NCI-H146 (cell line): ENCODE measurements around the gene CDC25B.

ENCODE experiments used
- DNase-seq: peaks from one replicate; lab custom pipeline; 2025; lab: John Stamatoyannopoulos, UW

Gene CDC25B

GRCh38 chr20:3764659-3765058, 31.5 kb upstream of the CDC25B start:
- DNase-seq = no peak

DNA sequence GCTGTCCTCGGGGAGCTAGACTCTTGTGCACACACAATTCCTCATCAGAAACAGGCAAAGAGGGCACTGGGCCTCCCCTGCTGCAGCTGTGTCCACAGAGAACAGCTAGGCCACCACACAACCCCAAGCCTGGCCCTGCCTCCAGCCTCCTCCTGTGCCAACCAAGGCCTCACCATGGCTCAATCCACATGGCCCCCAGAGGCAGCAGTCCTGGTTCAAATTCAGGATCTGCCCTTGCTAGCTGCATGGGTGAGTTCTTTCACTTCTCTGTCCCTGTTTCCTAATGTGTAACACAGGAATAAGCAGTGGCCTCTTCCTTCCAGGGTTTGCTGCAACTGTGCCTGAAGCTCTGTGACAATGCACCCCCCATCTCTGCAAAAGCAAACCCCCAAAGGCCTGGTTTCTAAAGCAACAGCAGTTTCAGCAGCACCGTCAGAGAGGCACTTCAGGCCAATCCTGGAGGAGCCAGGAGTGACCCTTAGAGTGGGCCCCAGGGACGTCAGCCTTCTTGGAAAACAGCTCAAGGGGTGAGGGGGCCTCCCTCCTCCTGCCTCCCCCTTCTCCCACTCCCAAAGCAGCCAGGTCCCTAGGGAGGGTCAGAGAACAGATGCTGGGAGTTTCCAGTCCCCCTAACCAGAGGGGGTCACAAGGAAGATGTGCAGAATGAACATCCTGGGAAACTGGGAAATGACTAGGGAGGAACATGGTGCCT, 30.8 kb upstream of the CDC25B start:
- no peak for DNase-seq

GRCh38 chr20:3766422-3767109, 29.5 kb upstream of the CDC25B start:
- DNase-seq = no peak

GRCh38 chr20:3767110-3767426, 29.0 kb upstream of the CDC25B start:
- DNase-seq = peak; percentile 23

DNA sequence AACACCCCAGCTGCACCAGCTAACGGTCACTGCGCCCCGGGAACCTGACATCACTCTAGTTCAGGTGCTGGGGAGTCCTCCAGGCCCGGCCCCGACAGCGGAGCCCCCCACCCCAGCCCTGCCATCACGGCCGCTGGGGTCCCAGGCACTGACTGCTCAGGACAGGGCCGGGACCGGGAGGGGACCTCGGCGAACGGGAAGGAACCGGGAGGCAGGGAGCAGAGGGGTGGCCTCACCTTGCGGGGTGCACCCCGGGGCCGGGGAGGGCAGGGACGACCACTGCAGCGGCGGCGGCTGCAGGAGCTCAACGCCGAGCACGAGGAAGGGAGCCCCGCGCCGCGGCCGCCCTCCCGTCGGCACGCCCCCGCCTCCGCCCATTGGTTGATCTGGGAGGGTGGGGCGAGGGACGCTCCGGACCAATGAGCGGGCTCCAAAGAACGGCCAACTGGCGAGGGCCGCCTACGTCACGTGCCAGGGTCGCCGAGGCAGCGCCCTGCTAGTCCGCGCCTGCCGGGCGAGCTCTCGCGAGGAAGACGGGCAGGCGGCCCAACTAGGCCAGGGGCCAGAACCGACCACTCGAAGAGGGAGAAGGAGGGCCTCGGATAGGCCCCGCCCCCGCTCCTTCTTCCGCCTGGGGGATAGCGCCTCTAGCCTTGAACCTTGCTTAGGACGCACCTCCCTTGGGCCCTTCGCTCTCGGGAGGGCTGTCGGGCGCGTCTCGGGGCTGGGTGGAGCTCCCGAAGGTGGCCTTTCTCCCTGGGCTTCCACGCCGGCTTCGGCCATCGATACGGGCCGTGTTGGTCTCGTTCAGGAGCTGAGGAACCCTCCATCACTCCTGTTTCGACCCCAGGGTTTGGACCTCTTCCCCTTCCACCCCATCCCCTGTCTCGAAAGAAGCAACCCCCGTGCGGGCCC, 28.4 kb upstream of the CDC25B start, which contains the start of gene ADISSP:
TSS of gene ADISSP (minus strand) at position 327 of the 915 bp plus-strand sequence. CDS start 7,653 bp downstream, outside the sequence.
- DNase-seq = peak; percentile 99

- DNase-seq = peak; percentile 85
Measured at GRCh38 chr20:3768342-3769130, 27.6 kb upstream of the CDC25B start.

DNA sequence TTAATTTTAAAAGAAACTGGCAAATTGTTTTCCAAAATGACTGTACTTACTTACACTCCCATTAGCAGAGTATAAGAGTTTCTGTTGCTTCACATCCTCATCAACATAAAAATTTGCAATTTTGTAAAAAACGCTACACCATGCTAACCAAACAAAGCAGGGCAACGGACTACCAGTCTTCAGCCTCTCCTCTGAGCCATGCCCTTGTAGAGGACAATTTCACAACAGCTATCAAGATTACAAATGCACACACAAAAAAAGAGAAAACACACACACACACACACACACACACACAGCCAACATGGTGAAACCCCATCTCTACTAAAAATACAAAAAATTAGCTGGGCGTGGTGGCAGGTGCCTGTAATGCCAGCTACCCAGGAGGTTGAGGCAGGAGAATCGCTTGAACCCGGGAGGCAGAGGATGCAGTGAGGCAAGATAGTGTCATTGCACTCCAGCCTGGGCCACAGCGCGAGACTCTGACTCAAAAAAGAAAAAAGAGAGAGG, 24.5 kb upstream of the CDC25B start:
- no peak for DNase-seq

GRCh38 chr20:3775457-3776108, 20.5 kb upstream of the CDC25B start:
- DNase-seq = no peak

DNA sequence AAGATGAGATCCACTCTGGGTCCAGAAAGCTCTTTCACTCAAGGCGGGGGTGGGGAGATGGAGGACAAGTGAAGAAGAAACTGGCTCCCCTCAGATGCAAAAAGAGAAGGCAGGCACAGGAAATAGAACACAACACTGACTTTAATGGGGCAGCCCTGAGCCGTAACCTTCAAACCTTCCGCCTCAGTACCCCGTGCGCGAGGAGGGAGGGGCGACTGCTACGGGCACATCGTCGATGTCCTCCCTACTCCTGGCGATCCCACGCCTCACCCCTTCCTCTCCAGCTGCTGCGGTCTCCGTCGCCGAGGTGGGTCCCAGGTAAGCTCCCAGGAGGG, 18.8 kb upstream of the CDC25B start:
- DNase-seq = no peak

DNA sequence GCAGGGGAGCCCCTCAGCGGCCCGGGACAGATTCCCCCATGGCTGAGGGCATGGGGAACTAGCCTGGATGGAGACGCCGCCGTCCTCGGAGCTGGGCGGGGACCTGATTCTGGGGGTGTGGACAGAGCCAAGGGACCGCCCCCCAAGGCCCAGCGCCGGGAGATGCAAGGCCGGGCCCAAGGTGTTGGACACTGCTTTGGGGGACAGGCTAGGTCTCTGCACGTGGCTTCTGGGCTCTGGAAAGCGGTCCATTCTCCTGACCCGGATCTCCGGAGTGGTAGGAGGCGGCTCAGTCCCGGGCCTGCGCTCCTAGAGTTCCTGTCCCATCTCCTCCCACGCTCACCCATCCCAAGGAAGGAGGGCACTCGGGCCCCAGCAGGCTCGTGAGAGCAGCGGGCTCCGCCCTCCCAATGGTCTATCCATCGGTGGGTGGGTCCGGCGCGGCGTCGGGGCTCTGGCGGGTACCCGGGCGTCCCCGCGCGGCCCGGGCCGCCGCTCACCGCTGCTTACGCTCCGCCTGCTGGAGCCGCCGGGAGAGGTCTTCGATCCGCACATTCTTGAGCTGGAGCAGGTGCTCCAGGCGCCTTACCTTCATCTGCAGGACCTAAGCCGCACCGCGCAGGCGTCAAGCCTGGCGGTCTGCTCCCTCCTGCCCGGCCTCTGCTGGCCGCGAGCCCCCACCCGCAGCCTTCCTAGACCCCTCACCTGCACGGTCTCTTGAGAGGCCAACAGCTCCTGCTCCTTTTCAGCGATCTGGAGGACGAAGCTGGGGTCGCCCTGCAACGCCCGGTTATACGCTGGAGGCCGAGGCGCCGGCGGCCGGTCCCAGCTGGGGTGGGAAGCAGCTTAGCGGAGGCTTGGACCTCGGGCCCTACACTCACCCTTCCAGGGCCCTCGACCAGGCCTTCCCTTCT, 18.1 kb upstream of the CDC25B start:
- DNase-seq = peak; percentile 79

GRCh38 chr20:3778976-3779375, 17.1 kb upstream of the CDC25B start:
- DNase-seq = no peak

DNA sequence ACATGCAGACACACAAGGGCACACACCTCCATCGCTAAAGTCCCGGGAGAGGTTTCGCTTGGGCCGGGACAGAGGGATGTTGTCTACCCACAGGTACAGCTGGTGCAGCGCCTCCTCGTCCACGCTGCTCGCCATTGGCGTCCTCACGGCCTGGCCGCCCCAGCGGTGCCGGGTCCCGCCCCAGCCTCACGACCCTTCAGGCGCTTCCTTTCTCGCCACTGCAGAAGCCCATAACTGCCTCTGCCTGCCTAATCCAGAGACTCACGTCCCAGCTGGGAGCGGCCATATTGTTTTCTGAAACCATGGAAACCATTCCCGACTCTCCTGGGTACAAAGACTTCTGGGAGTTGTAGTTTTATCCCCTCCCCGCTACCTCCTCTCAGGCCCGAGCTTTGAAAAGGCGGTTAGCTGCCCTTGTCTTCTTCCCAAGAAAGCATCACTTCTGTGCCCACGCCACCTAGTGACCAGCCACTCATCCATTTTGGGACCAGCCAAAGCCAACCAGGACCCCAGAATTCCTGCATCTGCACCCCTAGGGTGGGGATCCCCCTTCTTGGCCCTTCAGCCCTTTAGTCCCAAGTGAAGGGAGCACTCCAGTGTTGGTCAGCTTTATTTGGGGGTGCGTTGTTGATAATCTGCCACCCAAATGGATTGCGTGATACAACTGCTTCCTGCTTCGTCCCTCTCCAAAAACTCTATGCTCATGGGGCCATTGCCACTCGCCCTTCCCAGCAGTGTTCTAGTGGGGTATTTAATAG, 14.8 kb upstream of the CDC25B start, which contains the start of gene SPEF1:
TSS of gene SPEF1 (minus strand) at position 296 of the 758 bp plus-strand sequence. CDS start at position 135, 161 bp downstream.
- peak; percentile 94 for DNase-seq

DNA sequence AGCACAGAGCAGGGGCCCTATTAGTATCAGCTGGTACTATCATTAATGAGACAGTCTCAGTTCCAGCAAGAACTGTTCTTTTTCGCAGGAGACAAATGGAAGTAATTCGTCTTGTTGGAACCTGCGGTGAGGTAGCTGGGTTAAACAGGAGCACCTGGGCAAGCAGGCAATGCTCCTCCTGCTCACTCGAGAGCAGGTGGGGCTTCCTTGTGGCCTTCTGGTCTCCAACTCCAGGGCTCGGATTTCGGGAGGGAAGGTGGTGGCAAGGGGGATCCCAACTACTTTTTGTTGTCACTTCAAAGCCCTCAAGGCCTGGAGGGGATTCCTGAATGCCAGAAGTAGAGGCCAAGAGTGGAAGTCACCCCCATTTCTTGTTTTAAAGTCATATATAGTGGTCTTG, 13.5 kb upstream of the CDC25B start:
- DNase-seq = no peak

DNA sequence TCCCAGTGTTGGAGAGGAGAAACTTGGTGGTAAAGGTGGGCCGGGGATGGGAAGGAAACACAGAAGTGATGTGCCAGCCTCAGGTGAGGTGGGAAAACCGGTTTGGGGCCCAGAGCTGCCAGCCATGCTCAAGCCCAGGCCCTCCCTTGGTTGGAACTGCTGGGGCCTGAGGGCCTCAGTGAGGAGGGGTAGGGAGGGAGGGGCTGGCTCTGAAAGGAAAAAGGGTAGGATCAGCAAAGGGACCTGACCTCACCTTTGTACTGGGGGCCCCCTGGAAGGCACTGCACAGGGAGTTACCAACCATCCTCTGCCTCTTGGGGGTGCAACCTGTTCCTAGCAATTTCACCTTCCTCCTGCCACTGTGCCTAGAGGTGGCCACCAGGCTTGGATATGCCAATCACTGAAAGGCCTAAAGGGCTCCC, 13.0 kb upstream of the CDC25B start:
- no peak for DNase-seq

DNA sequence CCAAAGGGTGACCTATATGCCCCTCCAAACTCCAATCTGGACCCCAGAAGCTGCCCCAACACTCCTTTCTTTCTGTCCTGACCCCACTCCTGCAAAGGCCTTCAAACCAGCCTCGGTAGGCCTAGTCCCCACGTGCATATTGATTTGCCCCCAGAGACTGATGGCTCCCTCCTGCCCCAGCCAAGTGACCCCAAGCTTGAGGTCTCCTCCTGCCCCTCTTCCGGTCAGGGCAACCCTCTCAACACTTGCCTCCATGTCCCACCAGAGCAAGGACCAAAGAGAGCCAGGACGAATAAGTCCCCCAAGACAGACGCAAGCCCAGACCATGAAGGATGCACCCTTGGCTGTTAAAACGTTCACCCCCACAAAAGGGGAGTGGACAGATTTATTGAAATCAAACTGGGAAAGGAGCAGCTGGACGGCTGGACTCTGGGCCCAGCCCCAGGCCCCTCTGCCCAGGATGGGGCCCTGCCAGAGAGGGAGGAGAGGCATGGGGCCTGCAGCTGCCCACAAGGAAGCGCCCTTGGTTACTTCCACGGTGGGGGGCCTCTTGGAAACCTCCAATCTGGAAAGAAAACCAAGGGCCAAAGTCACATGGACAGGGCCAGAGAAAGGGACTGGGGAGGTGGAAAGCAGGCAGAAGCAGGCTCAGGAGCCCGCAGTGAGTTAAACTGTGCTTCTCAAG, 12.5 kb upstream of the CDC25B start:
- no peak for DNase-seq

GRCh38 chr20:3784216-3784853, 11.8 kb upstream of the CDC25B start:
- DNase-seq = no peak

DNA sequence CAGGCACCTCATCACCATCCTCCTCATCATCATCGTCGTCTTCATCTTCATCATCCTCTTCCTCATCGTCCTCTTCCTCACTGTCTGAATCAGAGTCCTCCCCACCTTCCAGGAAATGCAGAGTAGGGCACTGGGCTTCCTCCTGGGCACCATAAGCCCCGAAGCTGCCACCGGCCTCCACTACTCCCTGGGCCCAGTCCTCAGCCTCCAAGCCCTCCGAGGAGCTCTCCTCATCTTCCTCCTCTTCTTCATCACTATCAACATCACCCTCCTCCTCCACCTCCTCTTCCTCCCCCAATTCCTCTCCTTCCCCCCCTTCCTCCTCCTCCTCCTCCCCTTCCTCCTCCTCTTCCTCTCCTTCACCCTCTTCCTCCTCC, 11.3 kb upstream of the CDC25B start:
- DNase-seq = no peak
